NCI-H2227 (cell line): ENCODE results near the gene UBTD1.
A peak's percentile ranks its signal among the peaks of the same experiment; 100 is the strongest.
"Not testable (repeated sequence)": the region's sequence is repeated elsewhere in the genome, so short reads cannot be mapped to it uniquely, and the experiment has no call there.

Experiments
- DNase-seq: peaks from one replicate; lab custom pipeline; 2025; ENCODE audit not compliant: unreplicated experiment; lab: John Stamatoyannopoulos, UW

Gene UBTD1

GRCh38 chr10:97498841-97499560, at the start of gene UBTD1:
TSS of gene UBTD1 (plus strand) at chr10:97498924. CDS start at chr10:97499204, 280 bp downstream.
- peak; percentile 44 for DNase-seq

- DNase-seq: no peak
These were observed 47.9 kb upstream of the UBTD1 start for GRCh38 chr10:97450828-97451227.

- no peak for DNase-seq
These were observed 47.1 kb upstream of the UBTD1 start for GRCh38 chr10:97451605-97452004.

- DNase-seq: no peak
These were observed 46.4 kb upstream of the UBTD1 start for GRCh38 chr10:97452352-97452751.

- DNase-seq: no peak
These were observed 44.2 kb upstream of the UBTD1 start for GRCh38 chr10:97454330-97455036.

- no peak for DNase-seq
These were observed 42.6 kb upstream of the UBTD1 start for GRCh38 chr10:97456034-97456685.

- DNase-seq: no peak
These were observed 42.0 kb upstream of the UBTD1 start for GRCh38 chr10:97456686-97457065.

GRCh38 chr10:97459111-97459510, 39.6 kb upstream of the UBTD1 start:
- DNase-seq: no peak

- DNase-seq: no peak
These were observed 38.8 kb upstream of the UBTD1 start for GRCh38 chr10:97459933-97460332.

GRCh38 chr10:97462309-97462708, 36.4 kb upstream of the UBTD1 start:
- DNase-seq: no peak

- peak; percentile 4 for DNase-seq
These were observed 35.2 kb upstream of the UBTD1 start for GRCh38 chr10:97463363-97464132.

- DNase-seq: no peak
These were observed 34.5 kb upstream of the UBTD1 start for GRCh38 chr10:97464226-97464625.

GRCh38 chr10:97465982-97466381, 32.7 kb upstream of the UBTD1 start:
- no peak for DNase-seq

- no peak for DNase-seq
These were observed 32.0 kb upstream of the UBTD1 start for GRCh38 chr10:97466755-97467154.

- DNase-seq: no peak
These were observed 30.6 kb upstream of the UBTD1 start for GRCh38 chr10:97468162-97468561.

GRCh38 chr10:97468781-97469180, 29.9 kb upstream of the UBTD1 start:
- DNase-seq: not testable (repeated sequence)

GRCh38 chr10:97474918-97475317, 23.8 kb upstream of the UBTD1 start:
- no peak for DNase-seq

- DNase-seq: no peak
These were observed 22.7 kb upstream of the UBTD1 start for GRCh38 chr10:97475936-97476594.

GRCh38 chr10:97479410-97479809, 19.3 kb upstream of the UBTD1 start:
- not testable (repeated sequence) for DNase-seq

GRCh38 chr10:97479939-97480338, 18.8 kb upstream of the UBTD1 start:
- DNase-seq: no peak

GRCh38 chr10:97481071-97481470, 17.7 kb upstream of the UBTD1 start:
- no peak for DNase-seq
